ENCODE data around the gene PPP6R3. TPM values are rescaled to one million over a fixed set of nuclear protein-coding genes. Genes with fewer than 3 reads are reported as not detected.

The PPP6R3 gene
- total and polyA plus RNA-seq, 2 of the 8 experiments (the other 6 are each of a cell fraction or from before 2014, with no cell fraction given): 44.6 to 150 TPM

DNA sequence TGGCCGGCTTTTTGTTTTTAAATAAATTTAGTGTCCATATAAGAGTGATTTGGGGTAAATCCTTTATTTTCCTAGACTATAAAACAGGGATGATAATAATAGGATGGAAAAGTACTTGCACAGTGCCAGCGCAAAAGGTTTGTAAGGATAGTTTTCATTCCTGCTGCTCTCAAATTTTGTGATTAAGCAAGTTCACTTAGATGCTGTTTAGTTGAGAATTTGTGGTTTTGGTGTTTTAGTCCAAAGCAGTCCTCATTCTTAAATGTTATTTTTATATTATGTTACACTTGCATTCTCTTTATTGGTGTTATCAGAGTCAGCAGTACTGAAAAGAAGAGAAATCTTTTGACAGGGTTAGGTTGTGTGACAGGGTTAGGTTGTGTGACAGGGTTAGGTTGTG, 47.9 kb downstream of the PPP6R3 start (continued):
- TF ChIP-seq CTCF (IDR thresholded peaks at IDR 0.05; ENCODE audit: control extremely low read depth in 1 of 3, insufficient read depth in 1 of 3, low read depth in 1 of 3, low read length in 3 of 3) (no peak), GTF2F1 (IDR thresholded peaks at IDR 0.05; ENCODE audit: borderline replicate concordance, low read depth, low read length) (no peak), JUND (IDR thresholded peaks at IDR 0.05; ENCODE audit: low read length) (no peak), POU5F1 (IDR thresholded peaks at IDR 0.05; ENCODE audit: low read depth, low read length) (no peak), KDM5A (IDR thresholded peaks at IDR 0.05; ENCODE audit: low read length) (no peak), POLR2AphosphoS5 (IDR thresholded peaks at IDR 0.05; ENCODE audit: low read depth, low read length) (no peak)
